PFSK-1 (cell line): ENCODE data around the gene GTF2H4.

Source experiments
- FOXP2 ChIP-seq: optimal IDR thresholded peaks from 2 replicates; pipeline ENCODE3; 2011; ENCODE audit warnings: borderline replicate concordance, control low read depth, inconsistent platforms; ENCODE audit not compliant: insufficient read depth; ENCODE audit errors: extremely low read length, extremely low read depth
- POLR2AphosphoS5 ChIP-seq: IDR thresholded peaks from 2 replicates; pipeline ENCODE4 v1.6.1; 2012; ENCODE audit warnings: low read depth, mild to moderate bottlenecking, control low read depth, low read length, moderate library complexity
- SIN3A ChIP-seq: IDR thresholded peaks from 2 replicates; pipeline ENCODE4 v1.6.1; 2012; ENCODE audit warnings: mild to moderate bottlenecking, low read length, moderate library complexity, borderline replicate concordance; ENCODE audit not compliant: insufficient read depth
- TAF1 ChIP-seq: IDR thresholded peaks from 2 replicates; pipeline ENCODE4 v1.6.1; 2012; ENCODE audit warnings: low read length, control low read depth, borderline replicate concordance; ENCODE audit not compliant: insufficient read depth
- TF ChIP-seq, protein P1 (sequence below), 2 experiments: IDR thresholded peaks; 2 replicates each; pipeline versions ENCODE4 v1.6.1 to v1.8.0; 2011 to 2012; ENCODE audit warnings: low read depth in 2 of 2, low read length in 2 of 2, control low read depth in 1 of 2, inconsistent platforms in 1 of 2, mild to moderate bottlenecking in 1 of 2, moderate library complexity in 1 of 2; ENCODE audit not compliant: insufficient read depth in 1 of 2

The GTF2H4 gene

DNA sequence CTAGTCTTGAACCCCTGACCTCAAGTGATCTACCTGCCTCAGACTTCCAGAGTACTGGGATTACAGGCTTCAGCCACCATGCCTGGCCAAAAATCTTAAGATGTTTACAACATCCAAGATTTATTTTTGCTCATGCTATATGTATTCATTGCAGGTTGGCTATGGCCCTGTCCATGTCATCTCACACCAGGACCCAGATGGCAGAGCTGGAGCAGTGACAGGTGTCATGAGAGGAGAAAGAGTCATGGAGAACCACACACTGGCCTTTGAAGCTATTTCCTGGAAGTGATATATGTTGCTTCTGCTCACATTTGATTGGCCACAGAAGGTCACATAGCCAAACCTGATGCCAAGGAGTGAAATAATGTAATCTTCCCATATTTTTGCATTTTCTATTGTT is 37.5 kb upstream of the GTF2H4 start:
- TF ChIP-seq SIN3A (no peak), POLR2AphosphoS5 (no peak), TAF1 (no peak), FOXP2 (no peak)
- TF ChIP-seq, protein P1, sequence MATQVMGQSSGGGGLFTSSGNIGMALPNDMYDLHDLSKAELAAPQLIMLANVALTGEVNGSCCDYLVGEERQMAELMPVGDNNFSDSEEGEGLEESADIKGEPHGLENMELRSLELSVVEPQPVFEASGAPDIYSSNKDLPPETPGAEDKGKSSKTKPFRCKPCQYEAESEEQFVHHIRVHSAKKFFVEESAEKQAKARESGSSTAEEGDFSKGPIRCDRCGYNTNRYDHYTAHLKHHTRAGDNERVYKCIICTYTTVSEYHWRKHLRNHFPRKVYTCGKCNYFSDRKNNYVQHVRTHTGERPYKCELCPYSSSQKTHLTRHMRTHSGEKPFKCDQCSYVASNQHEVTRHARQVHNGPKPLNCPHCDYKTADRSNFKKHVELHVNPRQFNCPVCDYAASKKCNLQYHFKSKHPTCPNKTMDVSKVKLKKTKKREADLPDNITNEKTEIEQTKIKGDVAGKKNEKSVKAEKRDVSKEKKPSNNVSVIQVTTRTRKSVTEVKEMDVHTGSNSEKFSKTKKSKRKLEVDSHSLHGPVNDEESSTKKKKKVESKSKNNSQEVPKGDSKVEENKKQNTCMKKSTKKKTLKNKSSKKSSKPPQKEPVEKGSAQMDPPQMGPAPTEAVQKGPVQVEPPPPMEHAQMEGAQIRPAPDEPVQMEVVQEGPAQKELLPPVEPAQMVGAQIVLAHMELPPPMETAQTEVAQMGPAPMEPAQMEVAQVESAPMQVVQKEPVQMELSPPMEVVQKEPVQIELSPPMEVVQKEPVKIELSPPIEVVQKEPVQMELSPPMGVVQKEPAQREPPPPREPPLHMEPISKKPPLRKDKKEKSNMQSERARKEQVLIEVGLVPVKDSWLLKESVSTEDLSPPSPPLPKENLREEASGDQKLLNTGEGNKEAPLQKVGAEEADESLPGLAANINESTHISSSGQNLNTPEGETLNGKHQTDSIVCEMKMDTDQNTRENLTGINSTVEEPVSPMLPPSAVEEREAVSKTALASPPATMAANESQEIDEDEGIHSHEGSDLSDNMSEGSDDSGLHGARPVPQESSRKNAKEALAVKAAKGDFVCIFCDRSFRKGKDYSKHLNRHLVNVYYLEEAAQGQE (IDR thresholded peaks at IDR 0.05; ENCODE audit: insufficient read depth in 1 of 2, low read depth in 2 of 2, low read length in 2 of 2): no peak

DNA sequence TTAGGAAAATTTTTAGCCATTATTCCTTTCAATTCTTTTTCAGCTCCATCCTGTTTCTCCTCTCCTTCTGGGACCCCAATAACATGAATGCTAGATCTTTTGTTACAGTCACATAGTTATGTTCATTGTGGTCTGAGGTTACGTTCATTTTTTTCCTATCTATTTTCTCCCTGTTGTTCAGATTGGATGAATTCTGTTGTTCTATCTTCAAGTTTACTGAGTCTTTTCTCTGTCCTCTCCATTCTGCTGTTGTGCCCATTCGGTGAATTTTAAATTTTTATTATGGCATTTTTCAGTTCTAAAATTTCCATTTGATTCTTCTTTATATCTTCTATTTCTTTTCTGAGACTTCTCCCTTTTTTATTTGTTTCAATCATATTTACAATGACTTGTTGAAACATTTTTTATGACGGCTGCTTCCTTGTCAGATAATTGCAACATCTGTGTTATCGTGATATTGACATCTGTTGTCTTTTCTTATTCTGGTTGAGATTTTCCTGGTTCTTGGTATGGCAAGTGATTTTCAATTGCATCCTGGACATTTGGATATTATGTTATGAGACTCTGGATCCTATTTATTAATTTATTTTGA is 36.3 kb upstream of the GTF2H4 start:
- TF ChIP-seq SIN3A (no peak), POLR2AphosphoS5 (no peak), TAF1 (no peak), FOXP2 (no peak)
- TF ChIP-seq, protein P1 (IDR thresholded peaks at IDR 0.05; ENCODE audit: insufficient read depth in 1 of 2, low read depth in 2 of 2, low read length in 2 of 2): no peak

DNA sequence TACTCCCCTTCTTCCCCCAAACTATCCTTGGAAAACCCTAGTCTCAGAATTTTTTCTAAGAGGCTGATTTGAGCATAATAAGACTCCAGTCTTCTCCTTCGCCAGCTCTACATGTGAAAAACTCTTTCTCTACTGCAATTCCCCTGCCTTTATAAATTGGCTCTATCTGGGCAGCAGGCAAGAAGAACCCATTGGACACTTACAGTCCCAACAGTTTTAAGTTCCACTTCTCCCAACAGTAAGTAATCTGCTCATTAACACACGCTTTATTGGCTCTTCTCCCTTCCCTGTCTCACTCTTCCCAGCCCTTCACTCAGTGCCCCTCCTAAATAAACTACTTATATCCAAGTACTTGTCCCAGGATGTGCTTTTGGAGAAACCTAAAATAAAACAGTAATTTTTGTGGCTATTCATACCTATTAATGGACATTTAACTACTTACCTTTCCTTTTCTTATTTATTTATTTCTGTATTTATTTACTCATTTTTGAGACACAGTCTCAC is 34.8 kb upstream of the GTF2H4 start:
- TF ChIP-seq TAF1: no peak
- TF ChIP-seq, protein P1 (IDR thresholded peaks at IDR 0.05; ENCODE audit: insufficient read depth in 1 of 2, low read depth in 2 of 2, low read length in 2 of 2): no peak
- no peak for TF ChIP-seq POLR2AphosphoS5
- TF ChIP-seq SIN3A: no peak
- TF ChIP-seq FOXP2: no peak

DNA sequence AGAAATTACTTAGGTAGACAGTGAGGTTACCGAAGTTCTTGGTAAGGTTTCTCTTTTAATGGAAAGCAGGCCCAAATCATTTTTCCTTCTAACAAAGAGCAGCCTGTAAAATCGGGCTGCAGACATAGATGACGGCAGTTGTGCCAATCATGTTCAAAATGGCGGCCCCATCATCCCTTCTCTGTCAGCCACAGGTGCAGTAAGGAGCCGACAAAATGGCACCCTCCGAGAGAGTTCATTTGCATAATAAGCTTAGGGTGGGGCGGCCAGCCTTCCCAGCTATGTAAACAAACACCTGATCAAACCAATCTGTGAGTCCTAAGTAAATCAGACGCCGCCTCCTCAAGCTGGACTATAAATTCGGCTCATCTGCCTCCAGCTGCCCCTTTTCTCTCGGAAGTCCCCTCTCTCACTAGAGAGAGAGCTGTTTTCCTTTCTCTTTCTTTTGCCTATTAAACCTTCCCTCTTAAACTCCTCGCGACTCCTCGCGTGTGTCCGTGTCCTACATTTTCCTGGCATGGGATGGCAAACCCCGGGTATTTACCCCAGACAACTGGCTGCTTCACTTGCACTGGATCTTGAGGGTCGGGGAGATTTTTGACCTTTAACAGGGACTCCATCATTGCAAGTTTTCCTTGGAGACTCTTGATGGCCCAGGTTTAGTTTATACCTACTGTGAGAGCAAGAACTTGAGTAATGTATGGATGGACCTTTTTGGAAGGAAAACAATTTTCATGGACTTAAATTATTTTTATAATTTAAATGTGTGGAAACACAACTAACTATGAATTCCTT is 32.6 kb upstream of the GTF2H4 start:
- TF ChIP-seq TAF1: no peak

DNA sequence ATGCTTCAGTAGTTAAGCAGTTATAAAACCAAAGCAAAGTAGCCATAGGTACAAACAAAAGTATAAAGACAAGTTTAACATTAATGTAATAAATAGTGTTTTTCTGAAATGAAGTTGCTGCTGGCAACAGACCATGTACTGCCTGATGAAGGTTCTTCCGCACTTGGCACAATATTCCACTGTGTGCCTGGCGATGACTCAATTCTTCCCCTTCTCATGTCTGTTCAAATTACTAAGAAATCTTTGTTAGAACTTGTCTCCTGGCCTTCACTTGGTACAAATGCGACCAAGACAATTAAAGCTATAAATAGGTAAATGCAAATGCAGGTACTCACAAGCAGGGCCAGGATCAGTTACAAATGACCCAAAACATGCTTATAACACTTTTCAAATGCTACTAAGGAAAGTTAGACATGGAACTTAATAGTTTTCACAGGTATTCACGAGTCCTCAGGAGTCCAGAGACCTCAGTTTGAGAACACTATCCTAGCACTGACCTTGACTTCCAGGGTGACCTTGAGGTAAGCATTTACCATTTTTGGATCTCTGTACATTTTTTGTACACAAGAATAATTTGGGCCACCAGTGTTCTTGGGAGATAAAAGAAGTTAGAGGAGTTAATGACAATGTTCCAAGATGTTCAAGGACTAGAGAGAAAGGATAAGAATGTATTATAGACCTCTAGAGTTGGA is 31.8 kb upstream of the GTF2H4 start:
- TF ChIP-seq, protein P1 (IDR thresholded peaks at IDR 0.05; ENCODE audit: insufficient read depth in 1 of 2, low read depth in 2 of 2, low read length in 2 of 2): no peak
- TF ChIP-seq TAF1 (no peak), SIN3A (no peak), POLR2AphosphoS5 (no peak), FOXP2 (no peak)
